GM18526 (cell line): ENCODE data around the gene CMC2.

Experiments used
- POLR2A ChIP-seq: IDR thresholded peaks from 3 replicates; pipeline ENCODE4 v1.6.1; 2011; ENCODE audit not compliant: insufficient read length; ENCODE audit errors: extremely low read depth

The CMC2 gene

DNA sequence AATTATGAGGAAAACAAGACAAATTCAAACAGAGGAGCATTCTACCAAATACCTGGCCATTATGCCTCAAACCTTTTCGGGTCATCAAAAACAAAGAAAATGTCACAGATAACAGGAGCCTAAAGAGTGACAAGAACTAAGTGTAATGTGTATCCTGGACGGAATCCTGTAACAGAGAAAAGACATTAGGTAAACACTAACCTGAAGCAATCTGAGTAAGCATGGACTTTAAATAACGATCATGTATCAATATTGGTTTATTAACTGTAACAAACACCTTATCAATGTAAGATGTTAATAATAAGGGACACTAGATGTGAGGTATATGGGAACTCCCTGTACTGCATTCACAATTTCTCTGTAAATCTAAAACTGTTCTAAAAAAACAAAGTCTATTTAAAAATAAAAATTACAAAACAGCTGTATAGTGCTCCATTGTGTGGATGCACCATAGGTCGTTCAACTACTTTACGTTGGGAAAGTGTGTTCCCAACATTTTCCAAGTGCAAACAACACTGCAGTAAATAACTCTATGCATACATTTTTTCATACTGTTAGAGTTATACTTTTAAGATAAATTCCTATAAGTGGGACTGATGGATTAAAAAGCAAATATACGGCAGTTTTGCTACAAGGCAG lies 14.8 kb downstream of the CMC2 start:
- TF ChIP-seq POLR2A, result no peak

DNA sequence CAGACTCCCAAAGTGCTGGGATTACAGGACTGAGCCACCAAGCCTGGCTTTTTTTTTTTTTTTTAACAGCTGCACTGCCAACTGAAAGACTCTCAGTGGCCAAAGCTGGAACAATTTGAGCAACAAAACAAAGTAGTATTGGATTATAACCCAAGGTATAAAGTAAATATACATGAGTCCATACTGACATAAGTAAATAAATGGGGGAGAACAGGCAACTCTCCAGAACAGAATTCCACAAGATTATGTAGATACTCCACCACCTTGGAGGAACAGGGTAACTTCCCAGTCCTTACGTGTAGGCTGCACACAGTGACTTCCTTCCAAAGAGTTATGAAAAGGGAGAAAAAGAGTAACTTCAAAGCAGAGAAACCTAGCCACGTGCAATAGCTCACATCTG lies 15.7 kb downstream of the CMC2 start:
- no peak for TF ChIP-seq POLR2A

DNA sequence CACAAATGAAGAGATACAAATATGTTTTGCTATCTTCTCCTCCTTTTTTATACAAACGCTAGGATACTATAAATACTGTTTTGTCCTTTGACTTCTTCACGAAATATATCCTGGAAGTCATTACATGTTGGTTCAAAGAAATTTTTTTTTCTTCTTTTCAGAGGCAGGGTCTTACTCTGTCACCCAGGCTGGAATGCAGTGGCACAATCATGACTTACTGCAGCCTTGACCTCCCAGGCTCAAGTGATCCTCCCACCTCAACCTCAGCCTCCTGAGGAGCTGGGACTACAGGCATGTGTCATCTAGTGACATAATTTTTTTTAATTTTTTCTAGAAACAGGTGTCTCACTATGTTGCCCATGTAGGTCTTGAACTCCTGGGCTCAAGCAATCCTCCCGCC lies 16.1 kb downstream of the CMC2 start:
- no peak for TF ChIP-seq POLR2A

DNA sequence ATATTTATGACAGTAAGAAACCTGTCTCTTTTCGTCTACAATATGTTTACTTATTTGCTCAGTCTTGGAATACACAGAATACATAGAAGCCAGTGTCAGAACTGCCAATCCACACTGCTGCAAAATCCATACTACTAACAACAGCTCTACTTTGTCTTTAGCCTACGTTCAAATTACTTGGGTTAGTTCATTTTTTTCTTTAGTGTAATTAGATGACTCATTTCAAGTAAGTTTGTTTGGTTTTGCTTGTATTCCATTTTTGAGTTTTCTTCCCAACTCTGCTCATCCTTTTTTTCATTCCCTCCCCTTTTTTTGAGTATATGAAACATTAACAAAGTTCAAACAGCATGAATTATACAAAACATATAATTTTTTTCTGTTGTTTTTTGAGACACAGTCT lies 16.9 kb downstream of the CMC2 start:
- no peak for TF ChIP-seq POLR2A

DNA sequence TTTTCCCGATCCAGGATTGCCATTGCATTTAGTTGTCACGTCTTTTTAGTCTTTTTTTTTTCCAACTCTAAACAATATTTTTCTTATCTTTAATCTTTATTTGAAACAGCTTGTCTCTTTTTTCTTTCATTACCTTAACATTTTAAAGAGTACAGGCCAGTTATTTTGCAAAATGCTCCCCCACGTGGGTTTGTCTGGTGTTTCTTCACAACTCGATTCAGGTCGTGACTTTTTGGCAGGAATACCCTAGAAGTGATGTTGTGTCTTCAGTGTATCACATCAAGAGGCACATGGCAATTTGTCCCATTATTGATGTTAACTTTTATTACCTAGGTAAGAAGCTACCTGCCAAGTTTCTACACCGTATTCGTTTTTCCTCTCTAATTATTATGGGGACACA lies 17.9 kb downstream of the CMC2 start:
- no peak for TF ChIP-seq POLR2A

DNA sequence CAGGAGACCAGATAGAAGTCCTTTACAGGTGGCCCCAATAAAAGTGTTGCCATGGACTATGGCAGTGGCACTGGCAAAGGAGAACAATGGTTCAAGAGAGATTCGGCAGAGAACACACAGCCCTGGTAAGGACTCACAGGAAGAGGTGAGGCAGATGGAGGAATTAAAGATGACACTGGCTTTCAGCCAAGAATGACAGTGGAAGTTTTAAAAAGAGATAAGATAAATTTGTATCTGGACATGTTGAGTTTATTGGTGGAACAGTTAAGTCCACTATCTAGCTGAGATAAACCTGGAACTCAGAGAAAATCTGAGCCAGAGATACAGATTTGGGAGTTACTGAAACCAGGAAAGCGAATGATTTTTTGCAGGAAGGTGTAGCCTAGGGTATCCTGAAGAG lies 20.1 kb downstream of the CMC2 start:
- TF ChIP-seq POLR2A, result no peak

DNA sequence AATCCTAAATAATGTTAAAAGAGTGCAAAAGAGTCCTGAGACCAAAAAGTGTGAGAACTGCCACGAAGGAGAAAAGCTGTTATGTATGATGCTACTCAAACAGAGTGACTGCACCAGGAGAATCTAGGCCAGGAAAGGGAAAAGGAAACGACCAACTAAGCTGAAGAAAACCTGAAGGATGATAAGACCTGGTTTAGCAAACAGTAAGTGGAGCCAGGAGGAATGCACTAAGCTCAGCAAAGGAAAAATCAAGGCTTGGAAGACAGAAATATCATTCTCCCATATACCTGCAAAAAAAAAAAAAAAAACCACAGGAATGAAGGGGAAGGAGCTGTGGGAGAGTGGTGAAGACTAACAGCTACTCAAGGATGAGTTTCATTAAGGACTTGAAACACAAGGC lies 21.1 kb downstream of the CMC2 start:
- no peak for TF ChIP-seq POLR2A

DNA sequence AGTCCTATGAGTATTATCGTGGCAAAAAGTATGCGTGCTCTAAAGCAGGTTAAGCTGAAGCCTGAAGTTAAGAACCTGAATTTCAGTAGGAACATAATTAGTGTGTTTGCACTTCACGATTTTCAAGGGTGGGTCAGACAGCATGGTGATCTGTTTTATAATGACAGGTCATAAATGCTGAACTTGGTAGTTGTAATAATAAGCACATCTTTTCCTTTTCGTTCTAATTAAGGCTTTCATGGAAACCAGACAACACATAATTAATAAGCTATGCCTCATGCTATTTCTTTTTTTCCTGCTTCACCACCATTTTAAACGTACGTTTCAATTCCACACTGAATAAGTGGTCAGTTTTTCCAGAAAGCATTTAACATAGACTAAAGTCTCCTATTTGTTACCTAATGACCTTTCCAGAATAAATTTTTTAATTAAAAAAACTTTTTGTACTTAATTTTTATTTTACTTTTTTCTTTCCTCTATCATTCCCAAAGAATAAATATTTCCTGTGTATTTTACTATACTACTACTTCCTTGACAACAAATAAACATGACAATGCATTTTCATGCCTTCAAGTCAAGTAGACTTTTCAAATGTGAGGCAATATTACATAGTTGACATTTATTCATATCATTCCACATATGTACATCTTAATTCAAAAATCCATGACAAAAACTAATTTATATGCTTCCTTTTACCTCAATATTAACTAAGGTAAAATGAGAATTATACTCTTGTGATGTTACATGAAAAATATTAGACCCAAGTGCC lies 22.4 kb downstream of the CMC2 start:
- no peak for TF ChIP-seq POLR2A

DNA sequence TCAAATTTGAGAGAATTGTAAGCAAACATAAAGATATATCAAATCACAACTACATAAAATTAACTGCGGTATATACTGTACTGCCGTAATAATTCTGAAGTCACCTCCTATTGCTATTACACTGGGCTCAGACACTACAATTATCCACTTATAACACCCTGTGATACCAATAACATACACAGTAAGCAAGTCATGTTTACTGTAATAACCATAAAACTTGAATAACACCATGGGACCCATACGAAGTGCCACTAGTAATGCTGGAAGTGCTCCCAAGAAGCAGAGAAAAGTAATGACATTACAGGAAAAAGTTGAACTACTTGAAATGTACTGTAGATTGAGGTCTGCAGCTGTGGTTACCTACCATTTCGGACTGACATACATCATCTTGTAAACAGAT lies 24.0 kb downstream of the CMC2 start:
- no peak for TF ChIP-seq POLR2A

DNA sequence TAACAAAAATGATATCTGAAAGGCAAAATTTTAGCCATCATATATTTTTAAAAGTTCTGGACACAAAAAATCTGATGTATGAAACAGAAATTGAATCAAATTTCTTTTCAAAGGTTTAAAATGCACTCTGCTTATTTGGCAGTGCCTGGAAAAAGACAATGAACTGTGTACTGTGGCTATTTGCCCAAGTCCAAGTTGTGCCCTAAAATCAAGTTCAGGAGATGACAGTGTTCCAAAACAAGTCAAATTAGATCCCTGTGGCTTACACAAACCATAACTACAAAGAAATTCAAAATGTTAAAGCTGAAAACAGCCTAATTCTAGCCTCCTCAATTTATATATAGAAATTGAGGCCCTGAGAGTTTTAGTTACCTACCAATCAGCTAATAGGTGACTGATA lies 25.6 kb downstream of the CMC2 start:
- TF ChIP-seq POLR2A, result no peak

DNA sequence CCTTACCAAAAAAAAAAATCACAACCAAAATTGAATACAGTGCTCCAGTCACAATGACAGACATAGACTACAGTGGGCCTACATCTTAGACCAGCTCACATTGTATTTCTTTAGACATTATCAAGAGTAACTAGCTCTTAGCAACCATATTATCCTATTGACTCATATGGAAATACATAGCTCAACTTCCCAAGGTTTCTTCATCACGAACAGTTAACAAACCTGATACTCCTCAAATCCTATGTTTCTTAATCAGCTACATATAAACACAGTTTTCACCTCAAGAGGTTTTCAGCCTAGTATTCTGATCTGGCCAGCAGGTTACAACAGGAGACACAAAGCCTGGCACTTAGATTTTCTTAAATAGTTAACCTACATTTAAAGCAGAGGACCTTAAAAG lies 29.7 kb downstream of the CMC2 start:
- TF ChIP-seq POLR2A, result no peak

DNA sequence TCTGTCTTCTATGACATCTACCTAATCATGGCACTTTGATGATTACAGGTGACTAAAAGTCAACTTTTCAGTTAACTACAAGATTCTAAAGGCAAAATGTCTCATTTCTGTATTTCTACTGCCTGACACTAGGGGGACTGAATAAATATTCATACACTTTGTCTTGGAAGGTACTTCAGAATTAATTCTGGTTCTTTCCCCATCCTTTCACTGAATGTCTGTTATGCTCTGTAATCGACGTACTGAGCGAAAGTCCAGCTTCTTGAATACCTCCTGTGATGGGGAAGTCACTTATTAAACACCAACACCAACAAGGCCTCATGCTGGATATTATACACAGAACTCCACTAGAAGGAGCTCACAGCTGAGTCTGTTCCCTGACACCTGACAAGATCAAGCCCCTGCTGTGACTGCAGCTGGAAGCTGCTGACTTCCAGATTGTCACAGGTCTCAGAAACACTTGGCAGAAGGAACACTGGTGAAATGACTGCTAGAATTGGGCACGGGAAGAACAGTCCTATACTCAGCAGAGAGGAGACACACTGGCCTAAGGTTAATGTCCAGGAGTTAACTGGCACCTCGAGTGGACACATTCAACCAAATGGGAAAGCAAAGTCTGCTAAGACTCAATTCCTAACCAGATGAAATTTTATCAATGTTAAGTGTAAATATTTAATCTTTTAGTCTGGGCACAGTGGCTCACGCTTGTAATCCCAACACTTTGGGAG lies 31.9 kb downstream of the CMC2 start:
- no peak for TF ChIP-seq POLR2A

DNA sequence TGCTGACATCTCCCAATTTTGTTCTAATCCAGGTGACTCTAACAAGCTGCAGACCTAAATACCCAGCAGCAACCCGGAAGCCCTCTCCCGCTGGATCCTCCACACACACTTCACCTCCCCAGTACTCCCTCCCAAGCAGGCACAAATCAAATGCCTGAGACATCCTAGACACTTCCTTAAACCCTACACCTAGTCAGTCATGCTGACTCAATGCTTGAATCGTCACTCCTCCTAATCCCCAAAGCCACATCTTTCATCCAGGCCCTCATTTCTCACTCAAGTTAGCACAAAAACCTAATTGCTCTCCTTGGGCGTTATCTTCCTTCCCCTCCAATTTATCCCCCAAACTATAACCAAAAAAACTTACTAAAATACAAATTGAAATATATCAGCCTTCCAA lies 32.7 kb downstream of the CMC2 start:
- no peak for TF ChIP-seq POLR2A

DNA sequence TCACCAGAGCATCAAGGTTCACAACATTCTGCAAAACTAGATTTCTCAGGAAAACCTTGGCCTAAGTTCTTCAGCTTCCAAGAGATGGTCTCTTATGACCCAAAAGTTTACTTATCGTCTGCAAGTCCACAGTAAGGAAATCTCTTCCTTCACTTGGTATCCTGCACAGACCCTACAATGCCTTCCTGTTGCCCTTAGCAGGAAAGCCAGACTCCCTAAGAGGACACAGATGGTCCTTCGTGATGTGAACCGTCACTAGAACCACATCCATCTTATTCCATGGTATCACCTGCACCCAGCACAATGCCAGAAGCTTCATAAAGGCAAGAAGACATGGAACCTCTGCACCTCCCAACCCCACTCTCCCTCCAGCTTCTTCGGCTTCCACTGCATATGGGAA lies 34.1 kb downstream of the CMC2 start:
- TF ChIP-seq POLR2A, result no peak

DNA sequence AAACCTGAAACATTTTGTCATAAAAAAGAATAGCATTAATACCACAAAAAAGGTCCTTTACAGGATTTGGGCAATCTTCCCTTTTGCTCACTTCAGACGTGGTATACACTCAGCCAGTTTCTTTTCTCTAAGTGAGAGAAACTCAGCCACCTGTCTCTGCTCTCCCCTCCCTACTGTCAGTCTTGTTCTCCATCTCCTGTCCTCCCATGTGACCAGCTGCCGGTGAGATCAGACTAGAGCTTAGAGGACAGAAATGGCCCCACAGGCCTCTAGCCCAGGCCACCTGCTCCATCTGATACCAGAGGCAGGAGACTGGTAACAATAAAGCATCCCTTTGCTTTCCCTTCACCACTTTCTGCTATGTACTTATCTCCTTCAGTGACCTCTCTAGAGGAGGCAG lies 34.9 kb downstream of the CMC2 start:
- TF ChIP-seq POLR2A, result no peak

DNA sequence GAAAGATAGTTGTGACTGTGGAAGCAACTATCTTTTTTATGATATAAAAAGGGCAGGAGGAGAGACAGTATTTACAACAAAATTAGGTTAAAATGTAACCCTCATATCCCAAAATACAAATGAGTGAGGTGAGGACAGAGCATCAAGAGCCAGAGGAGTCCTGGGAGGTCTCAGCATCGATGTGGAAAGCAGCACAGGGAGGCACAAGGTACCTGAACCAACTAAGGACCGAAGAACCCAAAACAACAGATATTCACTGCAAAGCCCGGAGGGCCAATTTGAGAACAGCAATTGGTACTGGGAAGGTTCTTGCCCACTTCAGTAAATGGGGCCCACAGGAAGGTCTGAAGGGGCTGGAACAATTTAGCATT lies 37.6 kb downstream of the CMC2 start:
- TF ChIP-seq POLR2A, result no peak
